Hematopoietic multipotent progenitor cell (in vitro differentiated cells): Measurements from ENCODE around the gene EED. TPM values are rescaled to one million over a fixed set of nuclear protein-coding genes. Genes with fewer than 3 reads are reported as not detected.
"Not testable (repeated sequence)": the region's sequence is repeated elsewhere in the genome, so short reads cannot be mapped to it uniquely, and the experiment has no call there.

Source experiments
- DNase-seq, 3 donors: peaks; one replicate each; pipeline ENCODE4 v3.0.0-alpha.2; 2011 to 2015; ENCODE audit warnings: low read depth in 2 of 3, low spot score in 2 of 3
- total RNA-seq: library from RNA; depleted of rRNA; stranded (reverse); fragments of >200 nt; gene quantifications from one replicate; pipeline ENCODE4 v1.2.3, GENCODE V29; 2012

EED gene
- total RNA-seq, 1 donor: 7.5 TPM

- peak; percentile 23 to 84 (median 64) for DNase-seq
Observed at GRCh38 chr11:86218125-86219084, 26.1 kb upstream of the EED start.

GRCh38 chr11:86219311-86220193 is 25.0 kb upstream of the EED start:
- DNase-seq: no peak

GRCh38 chr11:86220653-86221052 is 23.9 kb upstream of the EED start:
- no peak for DNase-seq

- DNase-seq: no peak
Observed at GRCh38 chr11:86222081-86222480, 22.5 kb upstream of the EED start.

GRCh38 chr11:86224575-86224974 is 20.0 kb upstream of the EED start:
- DNase-seq: not testable (repeated sequence)

GRCh38 chr11:86225344-86225743 is 19.2 kb upstream of the EED start:
- not testable (repeated sequence) for DNase-seq

- DNase-seq: no peak
Observed at GRCh38 chr11:86228269-86229038, 16.1 kb upstream of the EED start.

GRCh38 chr11:86229039-86229330 is 15.6 kb upstream of the EED start:
- DNase-seq: not testable (repeated sequence)

- DNase-seq: no peak
Observed at GRCh38 chr11:86230179-86230804, 14.3 kb upstream of the EED start.

- no peak for DNase-seq
Observed at GRCh38 chr11:86230921-86231434, 13.6 kb upstream of the EED start.

GRCh38 chr11:86232556-86232955 is 12.0 kb upstream of the EED start:
- DNase-seq: no peak

GRCh38 chr11:86234831-86235461 is 9.6 kb upstream of the EED start:
- DNase-seq: no peak

- no peak for DNase-seq
Observed at GRCh38 chr11:86237267-86237804, 7.2 kb upstream of the EED start.

GRCh38 chr11:86240164-86240563 is 4.4 kb upstream of the EED start:
- DNase-seq: no peak

GRCh38 chr11:86241956-86242535 is 2.5 kb upstream of the EED start:
- no peak for DNase-seq

- DNase-seq: peak in 2 of 3 donors; percentile 14 to 26
Observed at GRCh38 chr11:86243396-86243795, 1.2 kb upstream of the EED start.

GRCh38 chr11:86244063-86244521 is 461 bp upstream of the EED start:
- peak in 1 of 3 donors; percentile 91 for DNase-seq

- DNase-seq: peak in 2 of 3 donors; percentile 5 to 11
Observed at GRCh38 chr11:86245369-86246292, 1.1 kb downstream of the EED start.
